HG03354 (cell line): ENCODE results near the gene AK1.

Experiments
- ATAC-seq: cut with Tn5 transposase; IDR thresholded peaks from one replicate; pipeline ENCODE4 v1.9.1; 2021; ENCODE audit warnings: mild to moderate bottlenecking; ENCODE audit not compliant: unreplicated experiment, poor library complexity, severe bottlenecking

The AK1 gene

DNA sequence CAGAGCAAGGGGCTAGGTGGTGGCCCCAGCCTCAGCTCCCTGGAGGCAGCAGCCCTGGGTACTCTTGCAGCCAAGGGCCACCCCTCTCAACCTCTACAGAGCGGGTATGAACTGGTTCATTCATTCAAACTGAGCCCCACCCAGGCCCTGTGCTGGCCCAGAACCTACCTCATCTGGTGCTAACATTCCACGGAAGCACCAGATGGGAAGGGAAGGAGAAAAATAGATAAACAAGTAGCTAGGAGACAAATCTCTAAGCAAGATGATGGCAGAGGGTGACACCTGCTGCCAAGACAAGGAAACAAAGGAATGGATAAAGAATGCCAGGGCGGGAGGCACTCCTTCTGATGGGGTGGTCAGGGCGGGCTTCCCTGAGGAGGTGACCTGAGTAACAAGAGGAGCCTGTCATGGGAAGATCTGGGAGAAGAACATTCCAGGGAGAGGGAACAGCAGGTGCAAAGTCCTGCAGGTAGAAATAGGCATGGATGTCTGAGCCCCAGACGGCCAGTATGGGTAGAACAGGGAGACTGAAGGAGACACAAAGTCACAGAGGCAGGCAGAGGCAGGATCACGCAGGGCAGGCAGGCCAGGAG lies 33.2 kb upstream of the AK1 start:
- no peak for ATAC-seq

DNA sequence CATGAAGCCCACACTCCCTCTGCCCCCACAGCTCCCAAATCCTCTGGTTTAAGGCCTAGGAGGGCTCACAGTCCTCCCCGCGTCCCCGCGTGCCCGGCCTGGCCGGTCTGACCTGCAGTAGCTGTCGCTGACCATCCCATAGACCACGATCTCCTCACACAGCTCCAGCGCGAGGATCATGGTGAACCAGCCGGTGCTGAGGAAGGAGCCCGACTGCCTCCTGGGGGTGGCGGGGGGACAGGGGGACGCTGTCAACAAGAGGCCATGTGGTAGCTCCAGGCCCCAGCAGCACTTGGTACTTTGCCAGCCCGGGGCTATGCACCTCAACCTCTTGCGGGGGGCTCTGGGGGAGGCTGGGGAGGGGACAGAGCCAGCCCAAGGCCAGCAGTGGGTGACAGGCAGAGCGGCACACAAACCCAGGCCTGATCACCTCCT lies 32.4 kb upstream of the AK1 start:
- ATAC-seq = no peak

DNA sequence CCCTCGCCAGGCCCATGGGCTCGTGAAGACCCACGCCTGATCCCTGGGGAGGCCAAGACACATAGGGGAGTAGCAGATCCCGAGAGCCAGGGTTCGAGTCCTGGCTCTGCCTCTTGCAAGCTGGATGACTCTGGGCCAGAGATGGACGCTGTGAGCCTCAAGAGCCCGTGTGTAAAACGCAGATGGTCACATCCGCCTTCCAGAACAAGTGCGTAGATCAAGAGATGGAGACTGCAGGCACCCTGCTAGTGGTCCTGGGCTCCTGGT lies 31.1 kb upstream of the AK1 start:
- no peak for ATAC-seq

DNA sequence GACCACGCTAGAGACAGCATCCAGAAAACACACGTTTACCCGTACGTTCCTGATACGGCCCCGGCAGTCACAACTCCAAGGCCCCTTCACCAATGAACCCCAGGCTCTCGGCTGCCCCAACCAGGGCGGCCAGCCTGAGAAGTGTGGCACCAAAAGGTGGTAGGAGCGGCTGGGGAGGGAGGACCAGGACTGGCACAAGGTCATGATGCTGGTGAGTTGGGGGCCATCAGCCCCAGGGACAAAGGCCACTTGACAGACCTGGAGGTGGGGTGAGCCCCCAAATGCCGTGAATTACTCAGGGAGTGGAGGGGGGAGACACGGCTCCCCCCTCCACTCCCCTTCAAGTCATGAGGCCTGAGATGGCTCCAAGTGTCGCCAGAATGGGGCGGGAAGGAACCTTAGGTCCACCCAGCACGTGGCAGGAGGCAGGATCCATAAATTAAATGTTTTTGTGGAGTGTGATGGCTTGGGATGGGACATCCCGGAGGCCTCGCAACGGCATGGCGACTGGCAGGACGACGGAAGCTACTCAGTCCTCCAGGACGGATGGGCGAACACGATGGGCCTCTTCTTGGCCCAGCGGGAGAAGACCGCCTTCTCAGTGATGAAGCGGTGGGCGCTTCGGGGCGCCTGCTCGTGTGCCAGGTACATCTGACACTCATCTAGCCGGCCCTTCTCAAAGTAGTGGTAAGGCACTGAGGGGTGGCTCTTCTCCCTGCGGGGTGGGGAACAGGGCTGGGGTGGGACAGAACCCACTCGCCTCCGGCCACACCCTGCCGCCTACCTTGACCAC lies 30.6 kb upstream of the AK1 start:
- ATAC-seq = no peak

DNA sequence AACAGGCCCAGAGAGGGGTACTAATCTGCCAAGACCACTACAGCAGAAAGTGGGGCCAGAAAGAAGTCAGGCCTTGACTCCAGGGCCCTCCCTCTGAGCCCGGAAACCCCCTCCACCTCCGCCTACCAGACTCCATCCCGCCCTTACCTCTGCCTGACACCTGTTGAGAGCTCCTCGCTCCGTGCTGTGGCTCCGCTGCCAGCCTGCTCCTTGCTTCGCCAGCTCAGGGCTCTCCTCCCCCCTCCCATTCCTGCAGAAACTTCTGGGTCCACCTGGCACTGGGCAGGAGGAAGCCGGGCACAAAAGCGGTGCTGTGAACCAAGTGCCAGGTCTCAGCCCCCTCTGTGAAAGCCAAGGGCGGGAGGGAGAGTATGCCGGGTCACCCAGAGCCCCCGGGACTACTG lies 28.3 kb upstream of the AK1 start:
- no peak for ATAC-seq

DNA sequence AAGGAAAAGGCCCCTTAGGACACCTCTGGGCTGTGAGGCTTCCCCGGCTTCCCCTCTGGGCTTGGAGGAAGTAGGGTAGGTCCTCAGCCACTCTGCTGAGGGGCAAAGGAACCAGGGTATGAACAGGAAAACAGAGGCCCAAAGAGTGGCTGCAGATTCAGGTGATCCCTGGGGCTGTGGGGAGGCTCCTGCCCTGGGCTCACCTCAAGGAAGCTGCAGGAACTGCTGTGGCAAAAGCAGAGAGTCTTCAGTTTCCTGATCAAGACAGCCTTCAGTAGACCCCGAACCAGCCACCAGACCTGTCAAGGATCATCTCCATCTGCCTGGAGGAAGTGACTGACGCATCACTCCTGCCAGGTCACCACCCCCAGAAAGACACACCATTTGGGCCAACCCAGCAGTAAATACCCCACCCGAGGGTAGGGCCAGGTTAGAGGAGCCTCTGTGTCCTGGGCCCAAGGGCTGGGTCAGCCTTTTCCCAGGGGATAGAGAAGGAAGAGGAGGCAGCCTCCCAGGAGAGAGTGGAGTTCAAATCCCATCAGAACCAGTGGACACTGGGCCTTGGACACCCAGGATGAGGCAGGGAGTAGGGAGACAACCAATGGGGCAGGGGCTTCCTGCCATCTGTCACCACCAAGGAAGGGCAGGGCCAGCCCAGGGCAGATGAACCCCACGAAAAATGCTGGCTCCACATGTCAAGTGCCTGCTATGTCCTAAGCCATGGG lies 27.7 kb upstream of the AK1 start:
- no peak for ATAC-seq

- no peak for ATAC-seq
These were observed 27.1 kb upstream of the AK1 start for GRCh38 chr9:127904561-127905003.

DNA sequence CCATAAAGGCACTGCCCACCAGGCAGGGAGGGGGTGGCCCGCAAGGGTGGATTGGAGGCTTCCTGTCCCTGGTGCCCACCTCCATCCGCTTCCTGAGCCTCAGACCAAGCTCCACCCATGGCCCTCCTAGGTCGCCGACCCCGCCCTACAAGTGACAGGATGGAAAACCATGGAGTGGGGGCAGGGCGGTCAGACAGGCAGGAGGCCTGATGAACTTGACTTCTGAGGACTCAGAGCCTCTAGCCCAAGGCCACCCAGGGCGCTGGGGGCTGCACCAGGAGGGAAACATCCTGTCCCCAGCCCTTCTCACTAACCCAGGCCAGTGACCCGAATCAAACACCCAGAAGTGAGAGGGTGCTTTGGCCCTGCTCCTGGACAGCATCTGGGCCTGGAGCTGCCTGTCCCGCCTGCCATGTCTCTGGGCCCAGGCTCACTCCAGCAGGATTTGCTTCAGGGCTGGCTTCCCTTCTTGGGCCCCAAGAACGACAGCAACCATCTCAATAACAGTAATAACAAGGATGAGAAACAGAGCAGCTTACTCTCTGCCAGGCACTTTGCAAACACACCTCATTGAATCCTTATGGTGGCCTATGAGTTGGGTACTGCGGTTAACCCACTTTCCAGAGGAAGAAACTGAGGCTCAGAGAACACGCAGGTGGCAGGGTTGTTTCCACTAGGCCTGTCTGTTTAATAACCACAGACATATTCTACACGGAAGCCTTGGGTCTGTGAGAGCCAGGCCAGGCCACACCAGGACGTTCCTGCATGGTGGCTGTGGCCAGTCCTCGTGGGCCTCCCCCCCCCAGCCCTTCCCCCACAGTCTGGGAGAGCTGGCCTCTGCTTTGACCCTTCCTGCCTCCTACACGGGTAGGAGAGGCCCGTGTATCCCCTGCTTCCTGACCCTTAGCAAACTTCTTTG lies 26.3 kb upstream of the AK1 start:
- no peak for ATAC-seq

DNA sequence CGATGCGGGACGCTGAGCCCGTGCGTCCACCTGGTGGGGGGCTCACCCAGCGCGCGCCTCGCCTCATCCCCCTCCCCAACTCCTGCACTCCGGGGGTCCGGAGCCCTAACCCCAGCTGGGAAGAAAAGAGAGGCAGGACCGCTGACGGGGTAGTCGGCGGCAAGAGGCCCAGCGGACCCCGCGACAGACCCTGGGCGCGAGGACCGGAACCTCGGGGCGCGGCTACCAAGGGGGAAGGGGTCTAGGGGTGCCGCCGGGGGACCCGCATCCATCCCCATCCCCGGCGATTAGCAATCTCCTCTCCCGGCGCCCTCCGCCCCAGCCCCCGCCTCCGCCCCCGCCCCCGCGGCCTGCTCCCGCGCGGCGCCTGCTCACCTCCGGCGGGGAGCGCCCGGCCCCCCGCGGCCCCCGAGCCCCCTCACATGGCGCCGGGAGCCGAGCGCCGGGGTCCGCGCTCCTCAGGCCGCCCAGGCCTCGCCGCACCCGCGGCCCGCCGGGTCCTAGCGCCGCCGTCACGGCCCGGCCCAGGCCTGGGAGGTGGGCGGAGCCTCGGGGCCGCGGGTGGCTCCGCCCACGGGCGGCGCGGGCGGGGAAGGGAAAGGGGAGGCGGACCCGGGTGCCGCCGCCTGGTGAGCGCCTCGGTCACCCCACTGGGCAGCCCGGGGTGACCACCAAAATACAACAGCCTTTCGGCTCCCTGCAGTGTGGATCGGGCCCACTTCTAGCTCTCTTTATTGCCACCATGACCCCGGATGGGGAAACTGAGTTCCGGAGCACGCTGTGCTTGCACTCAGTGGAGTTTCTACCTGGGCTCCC lies 21.9 kb upstream of the AK1 start, which contains the start of gene ST6GALNAC6:
Gene ST6GALNAC6 (minus strand): TSS at position 476 of the 816 bp plus-strand sequence. CDS start 1,622 bp downstream, outside the sequence.
- peak; percentile 62 for ATAC-seq

- ATAC-seq = peak; percentile 13
These were observed 21.1 kb upstream of the AK1 start for GRCh38 chr9:127898433-127899127.

DNA sequence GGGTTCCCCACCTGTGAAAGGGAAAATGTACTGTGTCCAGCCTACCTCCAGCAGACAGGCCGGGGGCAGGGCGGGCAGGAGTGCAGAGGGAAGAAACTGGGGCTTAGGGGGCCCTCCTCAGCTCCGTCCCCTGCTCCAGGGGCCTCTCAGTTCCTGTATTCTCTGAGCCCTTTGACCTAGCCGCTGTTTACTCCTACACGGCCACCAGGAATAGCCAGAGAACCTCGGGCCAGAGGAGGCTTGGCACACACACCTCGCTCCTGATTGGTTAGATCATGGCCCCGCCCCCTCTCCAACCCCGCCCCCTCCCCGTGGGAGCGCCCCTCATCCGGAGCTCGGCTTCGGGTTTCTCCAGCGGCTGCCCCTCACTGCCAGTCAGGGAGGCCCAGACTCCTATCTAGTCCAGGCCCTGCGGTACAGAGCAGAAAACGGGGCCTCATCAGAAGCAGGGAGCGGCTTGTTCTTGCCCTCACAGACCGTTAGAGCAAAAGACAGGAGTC lies 19.8 kb upstream of the AK1 start:
- no peak for ATAC-seq

- no peak for ATAC-seq
These were observed 19.1 kb upstream of the AK1 start for GRCh38 chr9:127896395-127897192.

DNA sequence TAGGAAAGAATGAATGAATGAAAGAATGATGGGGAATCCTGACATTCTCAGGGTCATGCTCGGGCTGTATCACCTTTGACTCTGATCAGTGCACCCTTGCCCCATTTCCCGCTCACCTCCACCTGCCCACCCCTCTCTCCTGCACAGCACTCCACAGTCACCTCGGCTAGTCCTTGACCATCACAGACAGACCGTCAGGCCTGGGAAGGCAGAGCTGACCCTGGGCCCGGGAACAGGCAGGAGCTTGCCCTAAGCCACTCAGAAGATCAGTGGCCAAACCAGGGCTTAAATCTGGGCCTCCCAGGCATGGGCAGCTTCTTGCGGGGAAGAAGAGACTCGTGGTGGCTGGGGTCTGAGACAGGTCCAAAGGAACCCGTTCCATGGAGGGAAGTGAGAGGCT lies 18.3 kb upstream of the AK1 start:
- ATAC-seq = no peak

- ATAC-seq = no peak
These were observed 15.9 kb upstream of the AK1 start for GRCh38 chr9:127893392-127893791.

DNA sequence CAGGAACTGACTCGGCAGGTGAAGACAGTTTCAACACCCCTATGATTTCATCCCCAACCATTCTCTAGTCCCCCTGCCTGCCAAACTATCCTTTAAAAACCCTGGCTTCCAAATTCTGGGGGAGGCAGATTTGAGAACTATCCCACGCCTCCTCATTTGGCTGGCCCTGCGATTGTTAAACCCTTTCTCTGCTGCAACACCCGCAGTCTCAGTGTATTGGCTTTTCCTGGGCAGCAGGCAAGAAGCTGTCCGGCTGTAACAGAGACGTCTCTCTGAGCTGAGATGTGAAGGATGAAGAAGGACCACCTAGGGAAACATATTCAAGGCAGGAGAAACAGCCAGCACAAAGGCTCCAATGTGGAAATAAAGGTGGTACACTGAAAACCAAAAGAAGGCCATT lies 15.4 kb upstream of the AK1 start:
- no peak for ATAC-seq

DNA sequence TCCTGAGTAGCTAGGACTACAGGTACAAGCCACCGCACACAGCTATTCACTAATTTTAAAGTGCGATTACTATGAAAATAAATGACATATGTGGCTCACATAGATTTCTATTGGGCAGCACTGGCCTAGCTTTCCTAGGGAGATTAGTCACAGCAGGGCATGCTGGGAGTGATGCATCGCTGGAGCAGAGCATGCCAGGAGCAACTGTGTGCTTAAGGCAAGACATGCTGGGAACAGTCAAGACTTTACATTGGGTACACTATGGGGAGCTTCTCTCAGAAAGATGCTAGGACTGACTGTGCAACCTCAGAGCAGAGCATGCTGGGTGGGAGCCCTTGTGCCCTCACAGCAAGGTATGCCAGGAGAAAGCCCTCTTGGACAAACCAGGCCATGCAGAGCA lies 12.6 kb upstream of the AK1 start:
- no peak for ATAC-seq

DNA sequence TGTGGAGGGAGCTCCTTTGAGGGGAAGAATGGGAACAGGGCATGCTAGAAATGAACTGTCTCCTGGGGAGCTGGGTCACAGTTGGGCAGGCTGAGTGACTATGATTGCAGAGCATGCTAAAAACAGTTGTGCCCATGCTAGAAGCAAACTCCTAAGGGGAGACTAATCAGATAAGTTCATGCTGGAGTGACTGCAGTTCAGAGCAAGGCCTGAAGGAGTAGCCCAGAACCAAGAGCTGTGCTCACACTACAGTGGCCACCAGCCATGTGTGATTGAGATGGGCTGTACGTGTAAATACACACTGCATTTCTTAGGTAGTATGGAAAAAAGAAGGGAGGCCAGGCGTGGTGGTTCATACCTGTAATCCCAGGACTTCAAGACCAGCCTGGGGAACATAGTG lies 10.3 kb upstream of the AK1 start:
- ATAC-seq = no peak
